Brain pericyte (primary cell): ENCODE results near the gene FAM89B.

Experiments
- DNase-seq: peaks from one replicate; pipeline ENCODE4 v3.0.0-alpha.2; 2012; ENCODE audit warnings: low read depth, low spot score

Gene FAM89B

GRCh38 chr11:65610404-65610803 is 38.1 kb downstream of the FAM89B start:
- no peak for DNase-seq

- no peak for DNase-seq
These were observed 38.9 kb downstream of the FAM89B start for GRCh38 chr11:65611028-65611757.

GRCh38 chr11:65611758-65612603 is 39.6 kb downstream of the FAM89B start:
- no peak for DNase-seq

DNA sequence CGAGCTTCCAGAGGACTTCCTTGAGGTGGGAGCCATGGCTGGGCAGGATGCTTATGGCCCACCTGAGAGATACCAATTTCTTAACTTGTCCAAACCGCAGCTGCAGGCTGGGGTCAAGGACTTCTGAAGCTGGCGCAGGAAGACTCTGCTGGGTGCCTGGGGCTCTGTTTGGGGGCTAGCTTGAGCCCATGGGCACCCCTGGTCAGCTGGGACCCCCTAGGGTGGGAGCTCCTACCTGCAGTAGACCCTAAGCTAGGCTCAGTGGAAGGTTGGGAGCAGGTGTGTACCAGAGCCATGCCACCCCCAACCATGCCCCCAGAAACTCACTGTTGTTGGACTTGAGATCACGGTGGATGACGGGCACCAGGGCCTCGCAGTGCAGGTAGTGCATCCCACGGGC is 40.4 kb downstream of the FAM89B start:
- no peak for DNase-seq

- DNase-seq: no peak
These were observed 41.0 kb downstream of the FAM89B start for GRCh38 chr11:65613091-65613928.

DNA sequence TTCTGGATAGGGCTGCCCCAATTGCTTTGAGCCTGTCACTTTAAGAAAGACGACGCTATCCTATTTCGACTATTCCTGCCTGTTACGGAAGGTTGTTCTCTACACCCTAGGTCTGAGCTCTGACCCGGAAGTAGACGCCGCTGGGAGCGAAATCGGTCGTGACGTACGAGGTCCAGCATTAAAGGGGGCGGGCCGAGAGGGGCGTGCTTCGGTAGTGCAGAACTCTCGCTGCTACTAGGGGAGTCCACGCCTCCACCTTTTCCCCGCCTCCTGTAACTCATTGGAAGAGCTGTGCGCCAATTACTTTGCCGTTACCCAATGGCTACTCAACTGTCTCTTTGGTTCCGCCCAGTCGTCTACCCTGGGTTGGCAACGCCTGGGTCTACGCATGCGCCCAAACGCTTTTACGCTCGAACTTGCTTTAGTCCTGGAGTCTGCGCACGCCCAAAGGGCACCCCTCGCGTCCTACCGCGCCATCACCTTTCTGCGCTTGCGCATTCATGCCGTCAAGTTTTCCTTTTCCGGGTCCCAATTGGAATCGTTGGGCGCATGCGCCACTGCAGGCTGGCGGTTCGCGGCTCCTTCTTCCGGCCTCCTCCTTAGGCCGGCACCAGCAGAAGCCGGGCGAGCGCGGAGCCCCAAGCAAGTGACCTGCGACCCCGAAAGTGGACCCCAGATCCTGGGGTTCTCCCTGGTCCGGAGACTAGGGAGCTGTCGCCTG is 43.1 kb downstream of the FAM89B start, which contains the start of gene PCNX3:
TSS of gene PCNX3 (plus strand) at position 548 of the 721 bp plus-strand sequence. CDS start 536 bp downstream, outside the sequence.
- peak; percentile 100 for DNase-seq

DNA sequence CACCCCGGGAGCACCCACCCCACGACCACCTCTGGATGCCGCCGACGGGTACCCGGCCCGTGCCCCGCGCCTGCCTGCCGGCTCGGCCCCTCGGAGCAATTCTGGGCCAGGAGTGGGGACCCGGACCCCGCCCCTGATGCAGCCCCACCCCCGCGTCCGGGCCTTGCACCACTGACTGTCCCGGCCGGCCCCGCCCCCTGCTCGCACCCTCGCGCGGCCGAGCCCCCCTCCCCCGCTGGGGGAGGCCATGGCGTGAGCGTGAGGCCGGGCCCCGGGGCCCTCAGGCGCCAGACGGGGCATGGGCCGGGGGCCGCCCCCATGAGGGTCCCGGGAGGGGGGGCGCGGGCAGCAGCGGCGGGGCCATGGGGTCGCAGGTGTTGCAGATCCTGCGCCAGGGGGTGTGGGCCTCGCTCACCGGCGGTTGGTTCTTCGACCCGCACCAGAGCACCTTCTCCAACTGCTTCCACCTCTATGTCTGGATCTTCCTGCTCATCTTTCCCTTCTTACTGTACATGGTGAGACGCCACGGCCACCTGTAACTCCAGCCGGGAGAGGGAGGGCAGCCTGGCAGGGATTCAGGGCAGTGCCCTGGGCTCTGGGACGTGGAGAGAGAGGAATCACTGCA is 43.7 kb downstream of the FAM89B start:
- no peak for DNase-seq

GRCh38 chr11:65616575-65617001 is 44.2 kb downstream of the FAM89B start:
- DNase-seq: no peak

DNA sequence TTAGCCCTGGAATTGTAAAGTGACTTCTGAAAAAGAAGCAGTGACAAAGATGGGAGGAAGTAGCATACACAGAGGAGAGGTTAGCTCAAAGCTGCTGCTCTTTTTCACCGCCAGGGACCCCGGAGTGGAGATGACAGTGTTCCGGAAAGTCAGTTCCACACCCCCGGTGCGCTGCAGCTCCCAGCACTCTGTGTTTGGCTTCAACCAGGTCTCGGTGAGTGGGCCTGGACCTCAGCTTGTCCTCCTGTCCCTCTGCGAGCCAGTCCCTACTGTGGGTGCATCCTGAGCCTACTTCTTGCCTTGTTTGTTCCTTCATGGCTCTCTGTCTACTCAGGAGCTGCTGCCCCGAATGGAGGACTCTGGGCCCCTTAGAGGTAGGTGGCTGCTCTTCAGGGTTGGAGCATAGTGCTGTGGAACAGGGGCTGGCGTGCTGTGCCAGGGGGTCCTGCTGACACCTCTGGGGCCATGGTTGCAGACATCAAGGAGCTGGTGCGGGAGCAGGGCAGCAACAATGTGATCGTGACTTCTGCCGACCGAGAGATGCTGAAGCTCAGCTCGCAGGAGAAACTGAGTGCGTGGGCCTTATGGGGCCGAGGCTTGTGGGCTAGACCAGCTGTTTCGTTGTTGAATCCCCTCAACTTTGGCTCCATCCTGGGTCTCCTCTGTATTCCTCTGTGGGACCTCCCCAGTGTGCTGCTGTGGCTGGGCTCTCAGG is 45.0 kb downstream of the FAM89B start:
- DNase-seq: no peak

- no peak for DNase-seq
These were observed 45.8 kb downstream of the FAM89B start for GRCh38 chr11:65617990-65618751.

GRCh38 chr11:65618763-65619162 is 46.4 kb downstream of the FAM89B start:
- no peak for DNase-seq

DNA sequence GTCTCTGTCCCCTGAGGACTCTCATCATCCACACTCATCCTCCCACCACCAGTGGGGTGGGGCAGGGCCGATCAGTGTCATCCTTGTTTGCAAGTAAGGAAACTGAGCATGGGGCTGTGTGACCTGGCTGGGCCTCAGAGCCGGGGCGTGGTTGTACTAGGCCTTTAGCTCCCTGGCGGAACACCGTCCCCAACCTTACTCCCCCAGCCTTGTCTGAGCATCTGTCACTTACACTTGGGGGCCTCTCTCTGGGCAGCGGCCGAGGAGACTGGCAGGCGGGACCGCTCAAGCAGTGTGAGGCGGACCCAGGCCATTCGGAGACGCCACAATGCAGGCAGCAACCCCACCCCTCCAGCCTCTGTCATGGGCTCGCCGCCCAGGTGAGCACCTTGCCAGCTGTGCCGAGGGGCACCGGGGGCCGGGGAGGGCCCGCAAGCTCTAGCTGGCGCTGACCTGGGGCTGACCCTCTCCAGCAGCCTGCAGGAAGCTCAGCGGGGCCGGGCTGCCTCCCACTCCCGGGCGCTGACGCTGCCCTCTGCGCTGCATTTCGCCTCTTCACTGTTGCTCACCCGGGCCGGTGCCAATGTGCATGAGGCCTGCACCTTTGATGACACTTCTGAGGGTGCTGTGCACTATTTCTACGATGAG is 47.1 kb downstream of the FAM89B start:
- no peak for DNase-seq

GRCh38 chr11:65620666-65621065 is 48.3 kb downstream of the FAM89B start:
- DNase-seq: no peak

GRCh38 chr11:65621460-65621859 is 49.1 kb downstream of the FAM89B start:
- no peak for DNase-seq

GRCh38 chr11:65622011-65622410 is 49.7 kb downstream of the FAM89B start:
- no peak for DNase-seq

DNA sequence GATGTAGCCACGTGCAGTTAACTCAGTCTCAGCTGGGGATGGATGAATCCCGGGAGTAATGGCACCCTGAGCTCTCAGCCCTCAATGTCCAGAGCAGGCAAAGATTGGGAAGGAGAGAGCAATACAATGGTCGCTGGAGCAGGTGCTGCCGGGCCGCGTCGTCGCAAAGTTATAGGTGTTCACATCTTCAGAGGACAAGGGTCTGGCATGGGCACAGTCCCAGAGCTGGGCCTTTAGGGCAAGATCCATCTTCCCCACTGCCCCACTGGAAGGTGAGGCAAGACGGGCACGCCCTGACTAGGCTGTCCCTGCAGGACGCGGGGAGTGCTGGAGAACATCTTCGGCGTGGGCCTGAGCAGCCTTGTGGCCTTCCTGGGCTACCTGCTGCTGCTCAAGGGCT is 50.8 kb downstream of the FAM89B start:
- DNase-seq: no peak
